HG02938 (cell line): ENCODE results near the gene ARHGAP35.

Source experiments
- ATAC-seq: cut with Tn5 transposase; IDR thresholded peaks from one replicate; pipeline ENCODE4 v1.9.1; 2021; ENCODE audit warnings: mild to moderate bottlenecking, moderate library complexity; ENCODE audit not compliant: unreplicated experiment

The ARHGAP35 gene

GRCh38 chr19:46901701-46902401, 41.1 kb downstream of the ARHGAP35 start:
- no peak for ATAC-seq

GRCh38 chr19:46902402-46902766, 41.6 kb downstream of the ARHGAP35 start:
- no peak for ATAC-seq

GRCh38 chr19:46903458-46903857, 42.7 kb downstream of the ARHGAP35 start:
- no peak for ATAC-seq

GRCh38 chr19:46904114-46905060, 43.6 kb downstream of the ARHGAP35 start:
- ATAC-seq, result no peak

GRCh38 chr19:46906221-46906620, 45.4 kb downstream of the ARHGAP35 start:
- no peak for ATAC-seq

GRCh38 chr19:46907880-46908279, 47.1 kb downstream of the ARHGAP35 start:
- ATAC-seq, result no peak

GRCh38 chr19:46909356-46909755, 48.6 kb downstream of the ARHGAP35 start:
- ATAC-seq, result no peak
